Muscle layer of duodenum (tissue), 2 donors: ENCODE measurements around the gene PLD3.

Experiments used
- H3K27ac ChIP-seq: one replicate; pipeline ENCODE4 v1.7.0; 2013; ENCODE audit warnings: mild to moderate bottlenecking, low read length
- H3K27me3 ChIP-seq: one replicate; pipeline ENCODE4 v1.7.0; 2013; ENCODE audit warnings: low read depth, mild to moderate bottlenecking, control low read depth, low read length
- H3K36me3 ChIP-seq, 2 donors: one replicate each; pipeline ENCODE4 v1.7.0; 2013; ENCODE audit warnings: low read length in 2 of 2, control low read depth in 1 of 2, mild to moderate bottlenecking in 1 of 2; ENCODE audit not compliant: insufficient read depth in 2 of 2, control insufficient read depth in 1 of 2
- H3K4me1 ChIP-seq, 2 donors: one replicate each; pipeline ENCODE4 v1.7.0; 2013; ENCODE audit warnings: low read length in 2 of 2, mild to moderate bottlenecking in 2 of 2, control low read depth in 1 of 2, moderate library complexity in 1 of 2; ENCODE audit not compliant: insufficient read depth in 2 of 2, control insufficient read depth in 1 of 2
- H3K4me3 ChIP-seq, 2 donors: one replicate each; pipeline ENCODE4 v1.7.0; 2013; ENCODE audit warnings: low read length in 2 of 2, low read depth in 1 of 2, mild to moderate bottlenecking in 1 of 2
- H3K9me3 ChIP-seq, 2 donors: one replicate each; pipeline ENCODE4 v1.7.0; 2013; ENCODE audit warnings: low read length in 2 of 2, control low read depth in 1 of 2, mild to moderate bottlenecking in 1 of 2; ENCODE audit not compliant: control insufficient read depth in 1 of 2
- donor health status: healthy.

The PLD3 gene

GRCh38 chr19:40392894-40393517 is 44.5 kb downstream of the PLD3 start:
- peaks cover 0 to 4% of the 10 kb centered on the region in 2 donors for H3K36me3 ChIP-seq
- no peaks in the 10 kb centered on the region for H3K27me3 ChIP-seq
- H3K4me1 ChIP-seq, result no peaks in the 10 kb centered on the region
- no peak overlapping the region for H3K4me3 ChIP-seq
- no peak overlapping the region for H3K27ac ChIP-seq
- H3K9me3 ChIP-seq, result no peaks in the 10 kb centered on the region

- Histone ChIP-seq H3K27ac (no peak overlapping the region), H3K4me1 (no peaks in the 10 kb centered on the region), H3K27me3 (no peaks in the 10 kb centered on the region), H3K4me3 (no peak overlapping the region), H3K9me3 (no peaks in the 10 kb centered on the region), H3K36me3 (peaks cover 0 to 4% of the 10 kb centered on the region in 2 donors)
Measured at GRCh38 chr19:40393894-40394815, 45.7 kb downstream of the PLD3 start.

GRCh38 chr19:40394816-40395210 is 46.3 kb downstream of the PLD3 start:
- Histone ChIP-seq H3K4me3 (no peak overlapping the region), H3K27me3 (no peaks in the 10 kb centered on the region), H3K36me3 (peaks cover 0 to 4% of the 10 kb centered on the region in 2 donors), H3K9me3 (no peaks in the 10 kb centered on the region), H3K27ac (no peak overlapping the region), H3K4me1 (no peaks in the 10 kb centered on the region)

GRCh38 chr19:40395956-40396355 is 47.5 kb downstream of the PLD3 start:
- no peak overlapping the region for H3K4me3 ChIP-seq
- no peaks in the 10 kb centered on the region for H3K4me1 ChIP-seq
- peaks cover 0 to 4% of the 10 kb centered on the region in 2 donors for H3K36me3 ChIP-seq
- H3K27ac ChIP-seq, result no peak overlapping the region
- H3K9me3 ChIP-seq, result no peaks in the 10 kb centered on the region
- H3K27me3 ChIP-seq, result no peaks in the 10 kb centered on the region

- H3K27me3 ChIP-seq, result no peaks in the 10 kb centered on the region
- peaks cover 0 to 4% of the 10 kb centered on the region in 2 donors for H3K36me3 ChIP-seq
- no peak overlapping the region for H3K27ac ChIP-seq
- H3K9me3 ChIP-seq, result no peaks in the 10 kb centered on the region
- H3K4me1 ChIP-seq, result no peaks in the 10 kb centered on the region
- no peak overlapping the region for H3K4me3 ChIP-seq
Measured at GRCh38 chr19:40396886-40397567, 48.5 kb downstream of the PLD3 start.

- Histone ChIP-seq H3K27ac (no peak overlapping the region), H3K4me1 (no peaks in the 10 kb centered on the region), H3K27me3 (no peaks in the 10 kb centered on the region), H3K4me3 (no peak overlapping the region), H3K9me3 (no peaks in the 10 kb centered on the region), H3K36me3 (peaks cover 0 to 4% of the 10 kb centered on the region in 2 donors)
Measured at GRCh38 chr19:40397568-40397906, 49.0 kb downstream of the PLD3 start.

- no peak overlapping the region for H3K4me3 ChIP-seq
- peaks cover 0 to 4% of the 10 kb centered on the region in 2 donors for H3K36me3 ChIP-seq
- H3K9me3 ChIP-seq, result no peaks in the 10 kb centered on the region
- H3K4me1 ChIP-seq, result peaks cover 0 to 5% of the 10 kb centered on the region in 2 donors
- H3K27me3 ChIP-seq, result no peaks in the 10 kb centered on the region
- no peak overlapping the region for H3K27ac ChIP-seq
Measured at GRCh38 chr19:40398417-40399131, 50.1 kb downstream of the PLD3 start.

- H3K27ac ChIP-seq, result no peak overlapping the region
- no peak overlapping the region for H3K4me3 ChIP-seq
- peaks cover 0 to 5% of the 10 kb centered on the region in 2 donors for H3K4me1 ChIP-seq
- H3K36me3 ChIP-seq, result peaks cover 0 to 4% of the 10 kb centered on the region in 2 donors
- no peaks in the 10 kb centered on the region for H3K27me3 ChIP-seq
- no peaks in the 10 kb centered on the region for H3K9me3 ChIP-seq
Measured at GRCh38 chr19:40400559-40400958, 52.1 kb downstream of the PLD3 start.

GRCh38 chr19:40403262-40403984 is 54.9 kb downstream of the PLD3 start:
- H3K36me3 ChIP-seq, result no peaks in the 10 kb centered on the region
- peaks cover 0 to 5% of the 10 kb centered on the region in 2 donors for H3K4me1 ChIP-seq
- H3K9me3 ChIP-seq, result no peaks in the 10 kb centered on the region
- no peak overlapping the region for H3K27ac ChIP-seq
- H3K27me3 ChIP-seq, result no peaks in the 10 kb centered on the region
- peak overlapping the region; percentile 35 to 70 for H3K4me3 ChIP-seq

- Histone ChIP-seq H3K27me3 (no peaks in the 10 kb centered on the region), H3K4me3 (no peak overlapping the region), H3K9me3 (no peaks in the 10 kb centered on the region), H3K36me3 (no peaks in the 10 kb centered on the region), H3K27ac (no peak overlapping the region), H3K4me1 (peaks cover 3% of the 10 kb centered on the region in 2 donors)
Measured at GRCh38 chr19:40407714-40408597, 59.5 kb downstream of the PLD3 start.
